Ovary (tissue), 3 donors: ENCODE results near the gene EIF3K.

Source experiments
- EP300 ChIP-seq: sonication (generic); formaldehyde crosslinking; IDR thresholded peaks from one replicate; pipeline ENCODE4 v1.6.1; 2017; ENCODE audit warnings: antibody characterized with exemption
- POLR2A ChIP-seq: fragments of 450-650 bp; IDR thresholded peaks from one replicate; pipeline ENCODE4 v1.6.1; 2017; ENCODE audit warnings: antibody characterized with exemption, mild to moderate bottlenecking, moderate library complexity
- TF ChIP-seq, protein P1 (sequence below), 3 donors: fragments of 450-650 bp in 2 of 3; fragments of 200-600 bp in 1 of 3; IDR thresholded peaks; one replicate each; pipeline versions ENCODE4 v1.5.1 to v1.8.0; 2016 to 2022; ENCODE audit warnings: antibody characterized with exemption in 3 of 3, mild to moderate bottlenecking in 1 of 3
- donor health status: DM: no; HTN: no; CAD: no.

DNA sequence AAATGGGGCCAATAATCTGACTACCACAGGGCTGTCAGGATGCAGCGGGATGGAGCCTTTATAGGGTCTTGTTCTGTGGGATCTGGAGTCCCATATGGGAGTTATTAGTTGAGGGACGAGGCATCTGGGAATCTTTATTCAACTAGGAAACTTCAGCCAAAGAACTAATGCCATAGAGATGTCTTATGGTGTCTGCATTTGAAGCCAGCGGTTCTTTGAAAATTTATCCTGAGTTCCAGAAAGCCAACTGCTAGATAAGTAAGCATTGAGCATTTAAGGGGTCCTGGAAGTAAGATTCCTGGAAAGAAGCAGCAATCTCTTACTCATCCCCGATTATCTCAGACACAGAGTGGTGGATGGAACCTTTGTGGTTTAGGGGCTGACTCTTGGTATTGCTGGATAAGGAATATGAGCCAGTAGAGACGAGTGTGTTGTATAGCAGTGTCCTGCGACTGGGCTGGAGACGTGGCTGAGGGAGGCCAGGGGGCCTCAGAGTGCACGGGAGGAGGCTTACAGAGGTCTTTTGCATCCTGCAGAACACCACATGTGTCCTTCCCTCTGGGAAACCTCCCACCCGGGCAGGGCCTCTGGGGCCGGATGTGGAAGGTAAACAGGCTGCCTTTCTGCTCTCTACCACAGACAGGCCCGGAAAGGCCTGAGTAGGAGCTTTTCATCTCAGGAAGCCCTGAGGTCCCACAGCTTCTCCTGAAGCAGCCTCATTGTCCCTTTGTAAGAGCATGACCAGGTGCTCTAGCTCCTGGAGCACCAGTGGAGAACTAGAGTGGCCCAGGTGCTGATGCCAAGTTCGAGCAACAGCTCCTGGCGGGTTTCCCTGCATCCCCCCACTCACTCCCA is 57.3 kb downstream of the EIF3K start:
- TF ChIP-seq, protein P1, sequence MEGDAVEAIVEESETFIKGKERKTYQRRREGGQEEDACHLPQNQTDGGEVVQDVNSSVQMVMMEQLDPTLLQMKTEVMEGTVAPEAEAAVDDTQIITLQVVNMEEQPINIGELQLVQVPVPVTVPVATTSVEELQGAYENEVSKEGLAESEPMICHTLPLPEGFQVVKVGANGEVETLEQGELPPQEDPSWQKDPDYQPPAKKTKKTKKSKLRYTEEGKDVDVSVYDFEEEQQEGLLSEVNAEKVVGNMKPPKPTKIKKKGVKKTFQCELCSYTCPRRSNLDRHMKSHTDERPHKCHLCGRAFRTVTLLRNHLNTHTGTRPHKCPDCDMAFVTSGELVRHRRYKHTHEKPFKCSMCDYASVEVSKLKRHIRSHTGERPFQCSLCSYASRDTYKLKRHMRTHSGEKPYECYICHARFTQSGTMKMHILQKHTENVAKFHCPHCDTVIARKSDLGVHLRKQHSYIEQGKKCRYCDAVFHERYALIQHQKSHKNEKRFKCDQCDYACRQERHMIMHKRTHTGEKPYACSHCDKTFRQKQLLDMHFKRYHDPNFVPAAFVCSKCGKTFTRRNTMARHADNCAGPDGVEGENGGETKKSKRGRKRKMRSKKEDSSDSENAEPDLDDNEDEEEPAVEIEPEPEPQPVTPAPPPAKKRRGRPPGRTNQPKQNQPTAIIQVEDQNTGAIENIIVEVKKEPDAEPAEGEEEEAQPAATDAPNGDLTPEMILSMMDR (IDR thresholded peaks at IDR 0.05) = no peak
- no peak for TF ChIP-seq POLR2A
- TF ChIP-seq EP300 = no peak
